Neuronal stem cell (in vitro differentiated cells): ENCODE measurements around the gene CASKIN2.

Experiments
- DNase-seq: peaks from one replicate; pipeline ENCODE4 v3.0.0-alpha.2; 2013; ENCODE audit warnings: low spot score
- H2AFZ ChIP-seq: one replicate; pipeline ENCODE4 v1.6.1; 2013; ENCODE audit warnings: mild to moderate bottlenecking, low read length, inconsistent platforms
- H2AK5ac ChIP-seq: 2 replicates; pipeline ENCODE4 v1.6.1; 2013; ENCODE audit warnings: low read depth, mild to moderate bottlenecking, inconsistent platforms, low read length, moderate library complexity, mixed read lengths
- H2BK120ac ChIP-seq: 2 replicates; pipeline ENCODE4 v1.6.1; 2013; ENCODE audit warnings: low read depth, mild to moderate bottlenecking, inconsistent platforms, low read length, moderate library complexity, mixed read lengths
- H2BK12ac ChIP-seq: one replicate; pipeline ENCODE4 v1.6.1; 2013; ENCODE audit warnings: low read length, inconsistent platforms
- H2BK15ac ChIP-seq: 2 replicates; pipeline ENCODE4 v1.6.1; 2013; ENCODE audit warnings: mild to moderate bottlenecking, low read length, inconsistent platforms, mixed read lengths
- H2BK5ac ChIP-seq: one replicate; pipeline ENCODE4 v1.6.1; 2013; ENCODE audit warnings: inconsistent platforms, mild to moderate bottlenecking, low read length, moderate library complexity
- H3K14ac ChIP-seq: one replicate; pipeline ENCODE4 v1.6.1; 2013; ENCODE audit warnings: low read length, inconsistent platforms
- H3K18ac ChIP-seq: 2 replicates; pipeline ENCODE4 v1.6.1; 2013; ENCODE audit warnings: low read length, inconsistent platforms
- H3K23ac ChIP-seq: 2 replicates; pipeline ENCODE4 v1.6.1; 2013; ENCODE audit warnings: low read depth, mild to moderate bottlenecking, mixed read lengths, low read length, inconsistent platforms; ENCODE audit not compliant: poor library complexity
- H3K27ac ChIP-seq: replicated peaks from 3 replicates; pipeline ENCODE4 v1.5.1; 2013; ENCODE audit warnings: low read length, inconsistent platforms
- H3K27me3 ChIP-seq, 3 experiments: 2 replicates each; pipeline ENCODE4 v1.6.1; 2013; ENCODE audit warnings: low read length in 3 of 3, mild to moderate bottlenecking in 2 of 3, inconsistent platforms in 1 of 3, low read depth in 1 of 3, mixed read lengths in 1 of 3, moderate library complexity in 1 of 3; ENCODE audit not compliant: control insufficient read depth in 3 of 3, insufficient read depth in 3 of 3
- H3K36me3 ChIP-seq, 2 donors: replicated peaks in 1 of 2; 2 replicates each; pipeline ENCODE4 v1.6.1; 2013; ENCODE audit warnings: low read length in 2 of 2; ENCODE audit not compliant: control insufficient read depth in 2 of 2, insufficient read depth in 2 of 2
- H3K4ac ChIP-seq: 2 replicates; pipeline ENCODE4 v1.6.1; 2013; ENCODE audit warnings: inconsistent platforms, mild to moderate bottlenecking, low read length, moderate library complexity
- H3K4me1 ChIP-seq, 2 donors: 1 replicate in 1 of 2; 2 replicates in 1 of 2; pipeline ENCODE4 v1.6.1; 2013; ENCODE audit warnings: low read length in 2 of 2, low read depth in 1 of 2; ENCODE audit not compliant: control insufficient read depth in 2 of 2, insufficient read depth in 1 of 2
- H3K4me2 ChIP-seq: one replicate; pipeline ENCODE4 v1.6.1; 2013; ENCODE audit warnings: mild to moderate bottlenecking, low read length, inconsistent platforms; ENCODE audit not compliant: insufficient read depth, poor library complexity, severe bottlenecking
- H3K4me3 ChIP-seq, 2 donors: 2 replicates each; pipeline ENCODE4 v1.5.1; 2013; ENCODE audit warnings: low read length in 2 of 2, mild to moderate bottlenecking in 2 of 2, inconsistent platforms in 1 of 2, moderate library complexity in 1 of 2
- H3K79me1 ChIP-seq: one replicate; pipeline ENCODE4 v1.6.1; 2013; ENCODE audit warnings: low read depth, mild to moderate bottlenecking, inconsistent platforms, low read length, moderate library complexity
- H3K9ac ChIP-seq: one replicate; pipeline ENCODE4 v1.6.1; 2013; ENCODE audit warnings: mild to moderate bottlenecking, low read depth, low read length, inconsistent platforms; ENCODE audit not compliant: poor library complexity
- H3K9me3 ChIP-seq, 2 donors: replicated peaks in 1 of 2; 2 replicates each; pipeline versions ENCODE3 to v1.6.1; 2013; ENCODE audit warnings: low read length in 2 of 2, mild to moderate bottlenecking in 2 of 2, inconsistent platforms in 1 of 2, low read depth in 1 of 2, mixed read lengths in 1 of 2, moderate library complexity in 1 of 2; ENCODE audit not compliant: control insufficient read depth in 2 of 2, insufficient read depth in 1 of 2
- H4K8ac ChIP-seq: one replicate; pipeline ENCODE4 v1.6.1; 2013; ENCODE audit warnings: low read depth, mild to moderate bottlenecking, inconsistent platforms, low read length, moderate library complexity
- H4K91ac ChIP-seq: one replicate; pipeline ENCODE4 v1.6.1; 2013; ENCODE audit warnings: low read length, low read depth, mild to moderate bottlenecking, inconsistent platforms; ENCODE audit not compliant: poor library complexity
- WGBS, 2 donors: extraction: QIAGEN DNeasy Blood & Tissue Kit; methylation state at CpG; one replicate each; pipeline ENCODE4 v1.1.7; 2013; ENCODE audit warnings: missing lambda C conversion rate in 2 of 2, mixed read lengths in 1 of 2; ENCODE audit not compliant: insufficient read length in 2 of 2, insufficient replicate concordance in 1 of 2; ENCODE audit errors: extremely low coverage in 2 of 2; 5-methylcytosine and 5-hydroxymethylcytosine counted together

The CASKIN2 gene

DNA sequence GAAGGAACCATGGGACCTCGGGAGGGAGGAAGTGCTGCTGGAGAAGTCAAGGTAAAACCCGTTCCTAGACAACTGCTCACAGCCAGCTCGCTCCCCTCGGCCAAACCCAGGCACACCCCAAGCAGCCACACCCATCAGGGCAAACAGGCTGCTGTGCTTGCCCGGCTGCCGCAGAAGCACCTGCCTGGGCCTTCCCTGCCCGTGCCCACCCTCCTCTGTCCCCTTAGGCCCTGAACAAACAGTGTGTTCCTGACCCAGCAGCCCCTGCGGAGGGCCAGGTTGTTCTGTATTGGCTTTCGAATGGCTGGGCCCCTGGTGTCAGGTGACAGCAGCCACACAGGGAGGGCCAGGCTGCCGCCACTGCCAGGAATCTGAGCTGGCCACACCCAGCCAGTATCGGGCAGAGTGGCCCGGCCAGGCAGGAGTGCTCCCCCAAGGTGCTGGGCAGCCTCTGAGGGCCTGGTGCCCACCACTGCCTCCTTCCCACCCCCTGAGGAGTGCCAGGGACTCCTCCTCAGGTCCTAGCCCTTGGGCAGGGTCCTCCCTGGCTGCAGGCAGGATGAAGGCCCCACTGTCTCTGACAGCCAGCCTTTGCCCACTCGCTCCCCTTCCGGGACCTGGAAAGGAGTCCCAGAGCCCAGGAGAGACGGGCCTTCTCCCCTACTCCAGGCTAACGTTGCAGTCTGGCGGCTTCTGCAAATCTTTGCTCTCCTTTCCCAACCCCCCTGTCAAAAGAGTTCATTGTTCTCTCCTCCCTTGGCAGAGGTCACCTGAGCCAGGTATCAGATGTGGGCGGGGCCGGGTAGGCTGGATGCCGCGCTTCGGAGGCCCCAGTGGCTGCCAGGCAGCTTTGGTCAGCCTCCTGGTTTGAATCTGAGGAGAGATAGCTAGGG lies 34.2 kb upstream of the CASKIN2 start:
- Histone ChIP-seq H3K4me2 (peak overlapping the region; percentile 52), H3K23ac (peak overlapping the region; percentile 82), H3K27me3 (peaks cover 0 to 37% (median 0%) of the 10 kb centered on the region in 3 experiments), H2BK12ac (peak overlapping the region; percentile 64), H4K91ac (no peak overlapping the region), H2AK5ac (peak overlapping the region; percentile 98), H3K4me1 (peaks cover 9 to 24% of the 10 kb centered on the region in 2 donors), H3K9ac (peak overlapping the region; percentile 80), H3K18ac (peak overlapping the region; percentile 95), H2AFZ (peak overlapping the region; percentile 74), H2BK15ac (peak overlapping the region; percentile 99), H2BK120ac (no peak overlapping the region), H3K14ac (peak overlapping the region; percentile 21), H3K4me3 (no peak overlapping the region), H3K27ac (no peak overlapping the region), H3K9me3 (no peaks in the 10 kb centered on the region), H3K36me3 (no peaks in the 10 kb centered on the region), H3K4ac (peak overlapping the region; percentile 59), H3K79me1 (no peaks in the 10 kb centered on the region), H4K8ac (no peak overlapping the region), H2BK5ac (peak overlapping the region; percentile 91)
- DNase-seq, result peak; percentile 33
- WGBS, 2 donors, result no CpG with 5 or more reads among the region's 22 CpGs

DNA sequence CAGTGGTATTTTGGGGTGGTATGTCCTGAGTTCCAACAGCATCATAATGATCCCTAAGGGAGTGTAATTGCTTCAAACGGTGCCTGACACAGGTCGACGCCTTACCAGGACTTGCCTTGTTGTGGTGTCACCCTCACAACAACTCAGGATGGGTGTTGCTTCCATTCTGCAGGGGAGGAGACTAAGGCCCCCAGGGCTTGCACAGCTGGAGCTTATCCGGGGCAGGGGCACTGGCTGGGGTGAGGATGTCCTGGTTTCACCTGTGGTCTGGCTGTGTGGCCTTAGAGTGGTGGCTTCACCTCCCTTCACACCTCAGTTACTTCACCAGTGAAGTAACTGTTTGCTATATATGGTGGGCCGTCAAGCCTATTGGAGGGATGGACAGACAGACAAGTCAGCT lies 33.5 kb upstream of the CASKIN2 start:
- Histone ChIP-seq H3K4me3 (no peak overlapping the region), H2BK15ac (peak overlapping the region; percentile 99), H2AK5ac (peak overlapping the region; percentile 98), H3K4me1 (peaks cover 9 to 24% of the 10 kb centered on the region in 2 donors), H3K14ac (peak overlapping the region; percentile 21), H3K79me1 (no peaks in the 10 kb centered on the region), H2BK120ac (no peak overlapping the region), H2BK12ac (no peak overlapping the region), H3K18ac (peak overlapping the region; percentile 61), H2AFZ (no peak overlapping the region), H4K8ac (no peak overlapping the region), H3K36me3 (no peaks in the 10 kb centered on the region), H3K23ac (no peak overlapping the region), H3K27me3 (peaks cover 0 to 44% (median 0%) of the 10 kb centered on the region in 3 experiments), H3K9me3 (no peaks in the 10 kb centered on the region), H3K4ac (peak overlapping the region; percentile 59), H4K91ac (peak overlapping the region; percentile 80), H3K9ac (peak overlapping the region; percentile 80), H2BK5ac (no peak overlapping the region), H3K27ac (no peak overlapping the region), H3K4me2 (no peak overlapping the region)
- no peak for DNase-seq
- no CpG with 5 or more reads among the region's 5 CpGs for WGBS, 2 donors

DNA sequence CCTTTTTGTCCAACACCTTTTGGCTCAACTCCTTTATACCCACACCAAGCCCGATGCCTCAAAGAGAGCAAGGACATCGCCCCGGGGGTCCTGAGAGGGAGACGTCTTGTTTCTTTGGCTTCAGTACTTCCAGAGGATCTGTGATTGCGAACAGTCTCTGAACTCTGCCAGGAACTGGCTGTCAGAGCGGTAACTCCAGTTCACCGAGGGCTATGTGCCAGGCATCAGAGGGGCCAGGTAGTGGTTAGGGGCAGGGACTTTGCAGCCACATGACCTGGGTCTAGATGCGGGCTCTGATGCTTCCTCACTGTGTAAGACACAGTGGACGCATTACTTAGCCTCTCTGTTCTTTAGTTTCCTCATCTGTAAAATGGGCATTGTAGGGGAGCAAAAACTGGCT lies 31.8 kb upstream of the CASKIN2 start:
- H4K91ac ChIP-seq, result no peak overlapping the region
- no peak overlapping the region for H3K23ac ChIP-seq
- peaks cover 0 to 61% (median 0%) of the 10 kb centered on the region in 3 experiments for H3K27me3 ChIP-seq
- no peak overlapping the region for H3K14ac ChIP-seq
- H3K9me3 ChIP-seq, result no peaks in the 10 kb centered on the region
- H3K4me1 ChIP-seq, result peaks cover 5 to 25% of the 10 kb centered on the region in 2 donors
- H3K27ac ChIP-seq, result no peak overlapping the region
- no peak overlapping the region for H3K4ac ChIP-seq
- peaks cover 1% of the 10 kb centered on the region for H3K79me1 ChIP-seq
- no peak overlapping the region for H3K4me3 ChIP-seq
- H2AFZ ChIP-seq, result no peak overlapping the region
- H4K8ac ChIP-seq, result no peak overlapping the region
- peak overlapping the region; percentile 53 for H2AK5ac ChIP-seq
- H3K36me3 ChIP-seq, result no peaks in the 10 kb centered on the region
- no peak overlapping the region for H3K4me2 ChIP-seq
- no peak overlapping the region for H2BK5ac ChIP-seq
- H3K9ac ChIP-seq, result no peak overlapping the region
- no peak for DNase-seq
- H2BK120ac ChIP-seq, result no peak overlapping the region
- no peak overlapping the region for H3K18ac ChIP-seq
- no CpG with 5 or more reads among the region's 9 CpGs for WGBS, 2 donors
- H2BK15ac ChIP-seq, result no peak overlapping the region
- H2BK12ac ChIP-seq, result no peak overlapping the region

DNA sequence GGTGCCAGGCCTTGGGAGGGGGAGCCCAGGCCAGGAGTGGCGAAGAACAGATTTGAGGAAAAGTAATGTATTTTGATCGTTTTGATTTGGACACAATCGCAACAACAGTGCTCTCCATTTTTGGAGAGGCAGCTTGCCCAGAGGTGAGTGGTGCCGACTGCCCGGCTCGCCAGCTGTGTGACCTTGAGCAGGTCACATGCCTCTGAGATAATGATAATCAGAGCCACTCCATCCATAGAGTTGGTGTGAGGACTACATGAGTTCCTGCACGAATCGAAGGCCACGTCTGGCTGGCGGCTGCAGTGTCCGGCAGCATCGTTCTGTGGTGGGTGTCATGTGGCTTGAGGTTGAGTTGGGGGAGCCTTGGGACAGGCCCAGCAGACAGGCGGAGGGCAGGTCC lies 30.8 kb upstream of the CASKIN2 start:
- H3K9ac ChIP-seq, result no peak overlapping the region
- H2AFZ ChIP-seq, result no peak overlapping the region
- H3K4me3 ChIP-seq, result no peak overlapping the region
- no peak overlapping the region for H3K27ac ChIP-seq
- H3K23ac ChIP-seq, result peak overlapping the region; percentile 17
- H2BK12ac ChIP-seq, result no peak overlapping the region
- peaks cover 5 to 27% of the 10 kb centered on the region in 2 donors for H3K4me1 ChIP-seq
- no peak overlapping the region for H2BK120ac ChIP-seq
- no peaks in the 10 kb centered on the region for H3K36me3 ChIP-seq
- H4K91ac ChIP-seq, result no peak overlapping the region
- peaks cover 0 to 64% (median 0%) of the 10 kb centered on the region in 3 experiments for H3K27me3 ChIP-seq
- H2BK15ac ChIP-seq, result no peak overlapping the region
- peaks cover 2% of the 10 kb centered on the region for H3K79me1 ChIP-seq
- H3K4ac ChIP-seq, result no peak overlapping the region
- H4K8ac ChIP-seq, result no peak overlapping the region
- H3K9me3 ChIP-seq, result no peaks in the 10 kb centered on the region
- H2BK5ac ChIP-seq, result no peak overlapping the region
- no peak for DNase-seq
- H3K18ac ChIP-seq, result no peak overlapping the region
- H3K4me2 ChIP-seq, result no peak overlapping the region
- no peak overlapping the region for H2AK5ac ChIP-seq
- no CpG with 5 or more reads among the region's 13 CpGs for WGBS, 2 donors
- no peak overlapping the region for H3K14ac ChIP-seq
